K562 (cell line): ENCODE data around the gene TNFAIP1.

Source experiments
- GTF2E2 ChIP-seq: fragments of 200-800 bp; sonication (Bioruptor generic); IDR thresholded peaks from 2 replicates; pipeline ENCODE4 v1.6.1; 2016; ENCODE audit warnings: missing genetic modification characterization, missing compliant biosample characterization
- JUND ChIP-seq, 2 experiments: IDR thresholded peaks; 2 replicates in 1 of 2; 3 replicates in 1 of 2; pipeline ENCODE4 v1.6.1; 2011; ENCODE audit warnings: borderline replicate concordance in 2 of 2, low read depth in 2 of 2, low read length in 2 of 2, improper control_type of control experiment in 1 of 2, missing biosample characterization in 1 of 2, missing genetic modification characterization in 1 of 2, missing genetic modification reagents in 1 of 2
- PHF20 ChIP-seq: fragments of 450-650 bp; IDR thresholded peaks from 2 replicates; pipeline ENCODE4 v1.6.1; 2018; ENCODE audit not compliant: partially characterized antibody
- REST ChIP-seq, 2 experiments: fragments of 450-650 bp; formaldehyde crosslinking in 1 of 2; IDR thresholded peaks; 2 replicates each; pipeline versions ENCODE4 v1.4.0 to v1.6.1; 2014 to 2020; ENCODE audit warnings: mild to moderate bottlenecking in 2 of 2, borderline replicate concordance in 1 of 2, low read depth in 1 of 2
- SETDB1 ChIP-seq: IDR thresholded peaks from one replicate; pipeline ENCODE4 v1.6.1; 2012; ENCODE audit warnings: low read length, control low read depth, inconsistent platforms
- SPI1 ChIP-seq: IDR thresholded peaks from 2 replicates; pipeline ENCODE4 v1.6.1; 2011; ENCODE audit warnings: low read depth, low read length, control low read depth, borderline replicate concordance
- USF2 ChIP-seq: sonication (generic); formaldehyde crosslinking; IDR thresholded peaks from 2 replicates; pipeline ENCODE4 v1.5.0; 2020; ENCODE audit warnings: missing genetic modification reagents
- ZBTB8A ChIP-seq: fragments of 450-650 bp; IDR thresholded peaks from 2 replicates; pipeline ENCODE4 v1.6.1; 2018; ENCODE audit warnings: mild to moderate bottlenecking, moderate library complexity; ENCODE audit not compliant: partially characterized antibody
- TF ChIP-seq, protein P1 (sequence below), 3 experiments: IDR thresholded peaks in 2 of 3; conservative IDR thresholded peaks in 1 of 3; 2 replicates each; pipeline ENCODE4 v1.5.1; 2011 to 2012; ENCODE audit warnings: low read length in 3 of 3, mild to moderate bottlenecking in 3 of 3, control low read depth in 2 of 3, improper control_type of control experiment in 1 of 3, inconsistent platforms in 1 of 3, low read depth in 1 of 3, mixed read lengths in 1 of 3, moderate library complexity in 1 of 3; ENCODE audit not compliant: insufficient read depth in 2 of 3

DNA sequence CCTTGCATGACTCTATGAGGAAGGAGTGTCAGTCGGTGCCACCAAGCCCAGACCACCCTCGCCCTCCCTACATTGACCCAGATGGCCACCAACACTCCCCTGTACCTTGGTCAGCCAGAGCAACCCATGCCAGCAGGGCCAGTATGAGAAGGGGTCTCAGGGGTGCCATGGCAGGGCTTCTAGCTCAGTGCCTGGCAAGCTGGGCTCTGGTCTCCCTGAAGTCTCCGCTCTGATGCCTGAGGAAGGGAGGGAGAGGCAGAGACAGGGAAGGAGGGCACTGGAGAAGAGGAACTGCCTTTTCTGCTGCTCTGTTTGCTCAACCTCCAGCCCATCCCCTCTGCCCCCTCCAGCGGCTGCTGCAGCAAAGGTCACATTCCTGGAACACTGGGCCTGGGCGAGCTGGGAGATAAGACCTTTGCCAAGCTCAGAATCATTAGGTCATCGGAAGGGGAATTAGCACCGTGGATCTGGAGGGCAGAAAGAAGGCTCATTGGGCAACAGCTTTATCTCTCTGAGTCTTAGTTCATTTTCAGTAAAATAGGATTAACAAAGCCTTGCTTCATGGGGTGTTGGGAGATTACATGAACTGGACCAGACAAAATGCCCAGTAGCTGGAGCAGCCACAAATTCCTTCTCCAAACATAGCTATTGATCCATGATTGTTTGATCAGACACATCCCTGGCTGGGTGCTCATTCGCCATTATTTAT, 34.6 kb downstream of the TNFAIP1 start, which contains the start of gene VTN:
- TF ChIP-seq, protein P1, sequence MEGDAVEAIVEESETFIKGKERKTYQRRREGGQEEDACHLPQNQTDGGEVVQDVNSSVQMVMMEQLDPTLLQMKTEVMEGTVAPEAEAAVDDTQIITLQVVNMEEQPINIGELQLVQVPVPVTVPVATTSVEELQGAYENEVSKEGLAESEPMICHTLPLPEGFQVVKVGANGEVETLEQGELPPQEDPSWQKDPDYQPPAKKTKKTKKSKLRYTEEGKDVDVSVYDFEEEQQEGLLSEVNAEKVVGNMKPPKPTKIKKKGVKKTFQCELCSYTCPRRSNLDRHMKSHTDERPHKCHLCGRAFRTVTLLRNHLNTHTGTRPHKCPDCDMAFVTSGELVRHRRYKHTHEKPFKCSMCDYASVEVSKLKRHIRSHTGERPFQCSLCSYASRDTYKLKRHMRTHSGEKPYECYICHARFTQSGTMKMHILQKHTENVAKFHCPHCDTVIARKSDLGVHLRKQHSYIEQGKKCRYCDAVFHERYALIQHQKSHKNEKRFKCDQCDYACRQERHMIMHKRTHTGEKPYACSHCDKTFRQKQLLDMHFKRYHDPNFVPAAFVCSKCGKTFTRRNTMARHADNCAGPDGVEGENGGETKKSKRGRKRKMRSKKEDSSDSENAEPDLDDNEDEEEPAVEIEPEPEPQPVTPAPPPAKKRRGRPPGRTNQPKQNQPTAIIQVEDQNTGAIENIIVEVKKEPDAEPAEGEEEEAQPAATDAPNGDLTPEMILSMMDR (IDR thresholded peaks at IDR 0.05 in 2 of 3, conservative IDR thresholded peaks at IDR 0.05 in 1 of 3; ENCODE audit: insufficient read depth in 2 of 3, low read depth in 1 of 3, low read length in 3 of 3), result peak; percentile 12 to 44 (median 21); a peak in 3 of 6 replicates
- no peak for TF ChIP-seq PHF20
- TF ChIP-seq USF2 (CRISPR knock-in tag), result no peak
- no peak for TF ChIP-seq REST (IDR thresholded peaks at IDR 0.05; ENCODE audit: borderline replicate concordance)
- no peak for TF ChIP-seq REST (CRISPR knock-in tag; IDR thresholded peaks at IDR 0.05; ENCODE audit: low read depth)
- peak; percentile 91 for TF ChIP-seq SPI1
- peak; percentile 51; the same call in 1 of the 2 replicates for TF ChIP-seq JUND (IDR thresholded peaks at IDR 0.05; ENCODE audit: borderline replicate concordance, low read depth, low read length)
- peak; percentile 64; the same call in 1 of the 3 replicates for TF ChIP-seq JUND (tag; IDR thresholded peaks at IDR 0.05; ENCODE audit: borderline replicate concordance, low read depth, low read length)
- no peak for TF ChIP-seq SETDB1
- no peak for TF ChIP-seq ZBTB8A
- no peak for TF ChIP-seq GTF2E2
